ENCODE measurements around the gene MAP1LC3B2.
"Not testable (repeated sequence)": the region's sequence is repeated elsewhere in the genome, so short reads cannot be mapped to it uniquely, and the experiment has no call there.

MAP1LC3B2 gene

GRCh38 chr12:116556964-116557698 is 2.0 kb upstream of the MAP1LC3B2 start:
- TF ChIP-seq CTCF (IDR thresholded peaks at IDR 0.05; ENCODE audit: low read length, missing control alignments) = no peak
- DNase-seq (ENCODE audit: low read depth) = peak; percentile 30

GRCh38 chr12:116558280-116559161 is 660 bp upstream of the MAP1LC3B2 start:
- TF ChIP-seq CTCF (IDR thresholded peaks at IDR 0.05; ENCODE audit: low read length, missing control alignments) = no peak
- H3K4me3 ChIP-seq (replicated peaks; ENCODE audit: low read depth, low read length) = no peak overlapping the region

More at GRCh38 chr12:116556964-116557698, 2.0 kb upstream of the MAP1LC3B2 start:
- H3K4me3 ChIP-seq (replicated peaks; ENCODE audit: low read depth, low read length) = no peak overlapping the region

GRCh38 chr12:116561181-116561821 is 2.1 kb downstream of the MAP1LC3B2 start:
- TF ChIP-seq CTCF (IDR thresholded peaks at IDR 0.05; ENCODE audit: low read length, missing control alignments) = no peak
- no peak for DNase-seq (ENCODE audit: low read depth)
- no peak overlapping the region for H3K4me3 ChIP-seq (replicated peaks; ENCODE audit: low read depth, low read length)

More at GRCh38 chr12:116558280-116559161, 660 bp upstream of the MAP1LC3B2 start:
- no peak for DNase-seq (ENCODE audit: low read depth)

- TF ChIP-seq CTCF (IDR thresholded peaks at IDR 0.05; ENCODE audit: low read length, missing control alignments) = no peak
- no peak for DNase-seq (ENCODE audit: low read depth)
- no peak overlapping the region for H3K4me3 ChIP-seq (replicated peaks; ENCODE audit: low read depth, low read length)
Measured at GRCh38 chr12:116562090-116562489, 2.9 kb downstream of the MAP1LC3B2 start.

- DNase-seq (ENCODE audit: low read depth) = no peak
- H3K4me3 ChIP-seq (replicated peaks; ENCODE audit: low read depth, low read length) = no peak overlapping the region
- no peak for TF ChIP-seq CTCF (IDR thresholded peaks at IDR 0.05; ENCODE audit: low read length, missing control alignments)
Measured at GRCh38 chr12:116563262-116563661, 4.1 kb downstream of the MAP1LC3B2 start.

GRCh38 chr12:116564080-116564479 is 4.9 kb downstream of the MAP1LC3B2 start:
- no peak overlapping the region for H3K4me3 ChIP-seq (replicated peaks; ENCODE audit: low read depth, low read length)
- no peak for TF ChIP-seq CTCF (IDR thresholded peaks at IDR 0.05; ENCODE audit: low read length, missing control alignments)
- no peak for DNase-seq (ENCODE audit: low read depth)

- not testable (repeated sequence) for DNase-seq (ENCODE audit: low read depth); H3K4me3 ChIP-seq (replicated peaks; ENCODE audit: low read depth, low read length)
Measured at GRCh38 chr12:116565221-116565620, 6.0 kb downstream of the MAP1LC3B2 start.

Data from fibroblast of pulmonary artery (primary cell).